ENCODE measurements around the gene SYNJ1. TPM values are rescaled to one million over a fixed set of nuclear protein-coding genes. Genes with fewer than 3 reads are reported as not detected.
"Not testable (repeated sequence)": the region's sequence is repeated elsewhere in the genome, so short reads cannot be mapped to it uniquely, and the experiment has no call there.

Gene SYNJ1
- total RNA-seq, 1 donor from 2014 or later, result 20.5 TPM

DNA sequence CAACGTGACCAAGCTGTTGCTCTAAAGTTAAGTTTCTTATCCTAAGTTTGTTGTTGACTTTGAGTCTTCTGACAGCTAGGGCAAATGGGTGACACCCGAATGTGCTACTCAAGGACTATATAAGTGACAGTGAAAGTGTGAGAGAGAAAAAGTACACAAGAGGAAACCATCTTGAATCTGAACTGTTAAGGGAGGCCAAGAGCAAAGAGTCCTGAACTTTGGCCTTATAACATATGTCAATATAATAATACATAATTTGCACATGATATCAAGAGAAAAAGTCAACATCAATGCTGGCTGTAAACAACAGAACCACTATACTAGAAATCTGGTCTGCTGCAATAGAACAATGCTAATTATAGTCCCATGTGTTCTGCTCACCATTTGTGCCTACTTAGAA is 29.5 kb downstream of the SYNJ1 start:
- intact Hi-C loops (cut with micrococcal nuclease), result no loop called here

DNA sequence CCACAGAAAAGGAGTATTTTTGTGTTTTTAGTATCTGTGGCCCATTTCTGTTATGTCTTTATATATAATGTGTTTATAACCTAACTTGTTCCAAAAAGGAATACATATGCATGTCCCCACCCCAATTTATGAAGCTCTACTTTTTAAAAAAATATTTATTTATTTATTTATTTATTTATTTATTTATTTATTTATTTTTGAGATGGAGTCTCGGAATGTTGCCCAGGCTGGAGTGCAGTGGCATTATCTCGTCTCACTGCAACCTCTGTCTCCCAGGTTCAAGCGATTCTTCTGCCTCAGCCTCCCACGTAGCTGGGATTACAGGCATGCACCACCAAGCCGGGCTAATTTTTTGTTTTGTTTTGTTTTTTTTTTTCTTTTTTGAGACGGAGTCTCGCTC is 32.3 kb downstream of the SYNJ1 start:
- intact Hi-C loops (cut with micrococcal nuclease), result not testable (repeated sequence)

DNA sequence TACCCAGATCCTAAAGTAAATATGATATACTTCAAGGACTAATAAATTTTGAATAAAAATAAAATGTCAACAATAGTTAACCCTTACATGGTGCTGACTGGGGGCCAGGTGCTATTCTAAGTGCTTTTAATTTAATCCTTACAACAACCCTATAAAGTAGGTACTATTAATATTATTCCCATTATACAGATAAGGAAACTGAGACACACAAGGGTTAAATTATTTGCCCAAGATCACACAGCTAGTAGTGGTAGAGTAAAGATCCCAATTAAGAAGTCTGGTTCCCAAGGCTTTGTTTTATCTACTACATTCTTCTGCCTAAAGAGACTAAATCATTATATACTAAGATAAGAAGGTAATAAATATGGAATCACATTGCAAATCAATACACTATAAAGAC is 34.2 kb downstream of the SYNJ1 start:
- intact Hi-C loops (cut with micrococcal nuclease), result no loop called here

DNA sequence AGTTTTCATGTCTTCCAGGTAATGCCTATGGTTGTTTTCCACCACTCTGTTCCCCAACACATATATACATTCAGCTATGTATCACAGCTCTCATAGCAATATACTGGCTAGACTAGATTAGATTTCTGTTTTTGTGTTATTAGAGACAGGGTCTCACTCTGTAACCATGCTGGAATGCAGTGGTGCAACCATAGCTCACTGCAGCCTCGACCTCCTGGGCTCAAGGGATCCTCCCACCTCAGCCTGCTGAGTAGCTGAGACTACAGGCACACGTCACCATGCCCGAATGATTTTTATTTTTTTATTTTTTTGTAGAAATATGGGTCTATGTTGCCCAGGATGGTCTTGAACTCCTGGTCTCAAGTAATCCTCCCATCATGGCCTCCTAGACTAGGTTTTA is 37.7 kb downstream of the SYNJ1 start:
- intact Hi-C loops (cut with micrococcal nuclease), result no loop called here

DNA sequence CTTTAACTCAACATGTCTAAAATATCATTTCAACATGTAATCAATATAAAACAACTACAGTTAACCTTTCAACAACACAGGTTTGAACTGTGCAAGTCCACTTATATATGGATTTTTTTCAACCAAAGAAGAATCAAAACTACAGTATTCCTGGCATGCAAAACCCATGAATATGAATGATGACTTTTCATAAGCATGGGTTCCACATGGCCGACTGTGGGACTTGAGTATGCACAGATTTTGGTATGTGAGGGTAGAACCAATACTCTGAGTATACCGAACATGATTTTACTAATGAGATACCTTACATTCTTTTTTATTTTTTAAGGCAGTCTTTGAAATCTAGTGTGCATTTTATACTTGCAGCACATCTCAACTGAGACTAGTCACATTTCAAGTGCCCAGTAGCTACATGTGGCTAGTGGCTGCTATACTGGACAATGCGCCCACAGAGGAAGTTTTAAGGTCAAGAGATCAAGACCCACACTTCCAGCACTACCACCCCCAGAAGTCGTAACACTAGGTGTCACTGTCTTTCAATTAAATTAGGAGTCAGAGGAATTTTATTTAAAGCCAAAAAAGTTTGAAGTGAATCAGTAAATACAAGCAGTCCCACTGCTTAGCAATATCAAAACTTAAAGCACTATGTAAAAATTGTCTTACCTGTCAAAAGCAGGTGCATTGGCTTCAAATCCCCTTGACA is 40.0 kb downstream of the SYNJ1 start:
- intact Hi-C loops (cut with micrococcal nuclease), result no loop called here

DNA sequence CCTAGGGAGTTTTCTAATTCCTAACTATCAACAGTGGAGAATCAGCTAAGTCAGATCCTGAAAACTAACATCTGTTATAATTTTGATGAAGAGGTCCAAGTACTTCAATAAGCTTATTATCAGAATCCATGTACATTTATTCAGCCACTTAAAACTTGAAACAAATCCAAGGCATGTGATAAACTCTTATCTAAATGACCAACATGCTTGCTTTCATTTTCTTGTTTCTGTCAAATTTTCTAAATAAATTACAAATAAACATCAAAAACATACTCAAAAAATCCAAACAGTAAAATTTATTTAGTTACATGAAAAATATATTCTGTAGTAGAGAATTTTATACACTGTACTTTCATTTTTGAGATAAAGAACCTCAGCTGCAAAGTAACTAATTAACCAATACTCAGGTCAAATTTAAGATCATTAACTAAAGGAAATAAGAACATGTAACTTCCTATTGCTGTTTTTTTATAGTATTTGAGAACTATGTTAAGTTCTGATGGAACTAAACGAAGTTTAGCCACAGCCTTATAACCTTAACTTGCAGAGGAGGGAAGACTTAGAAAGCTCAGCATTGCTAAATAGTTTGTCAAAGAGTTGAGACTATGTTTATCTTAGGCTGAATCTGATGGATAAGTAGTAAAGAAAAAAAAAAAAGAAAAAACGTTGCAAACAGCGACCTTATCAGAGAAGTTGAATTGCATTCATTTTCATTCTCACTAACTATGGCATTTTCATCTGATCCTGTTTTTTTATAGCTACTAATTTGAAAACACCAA is 44.9 kb downstream of the SYNJ1 start:
- intact Hi-C loops (cut with micrococcal nuclease), result no loop called here

DNA sequence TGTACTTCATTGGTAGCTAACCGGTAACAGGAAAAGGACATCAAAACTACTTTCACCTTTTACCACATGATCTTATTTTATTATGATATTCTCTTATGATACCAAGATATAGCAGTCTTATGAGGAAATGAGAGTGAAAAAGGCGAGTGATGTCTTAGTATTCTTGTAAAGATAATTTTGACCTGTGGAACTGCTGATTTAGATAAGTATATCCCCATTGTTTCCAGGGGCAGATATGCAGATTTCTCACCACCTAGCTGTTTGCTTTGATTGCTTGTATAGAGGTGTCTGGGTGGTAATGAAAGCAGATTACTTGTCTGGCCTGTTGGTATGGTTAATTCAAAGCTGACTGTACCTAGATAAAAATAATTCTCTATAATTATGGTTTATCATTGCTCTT is 53.1 kb downstream of the SYNJ1 start:
- intact Hi-C loops (cut with micrococcal nuclease), result no loop called here

DNA sequence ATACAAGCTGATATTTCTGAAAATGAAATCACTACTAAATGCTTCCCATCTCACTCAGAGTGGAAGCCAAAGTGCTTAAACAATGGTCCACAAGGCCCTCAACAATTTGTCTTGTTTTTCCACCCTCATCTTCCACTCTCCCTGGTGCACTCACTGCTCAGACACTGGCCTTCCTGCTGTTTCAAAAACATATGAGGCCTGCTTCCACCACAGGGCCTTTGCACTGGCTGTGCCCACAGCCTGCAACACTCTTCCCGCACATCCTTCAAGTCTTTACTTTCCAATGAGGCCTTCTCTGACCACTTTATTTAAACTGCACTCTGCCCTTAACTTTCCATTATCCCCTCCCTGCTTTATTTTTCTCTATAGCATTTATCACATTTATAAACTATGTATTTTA is 53.8 kb downstream of the SYNJ1 start:
- intact Hi-C loops (cut with micrococcal nuclease), result no loop called here

DNA sequence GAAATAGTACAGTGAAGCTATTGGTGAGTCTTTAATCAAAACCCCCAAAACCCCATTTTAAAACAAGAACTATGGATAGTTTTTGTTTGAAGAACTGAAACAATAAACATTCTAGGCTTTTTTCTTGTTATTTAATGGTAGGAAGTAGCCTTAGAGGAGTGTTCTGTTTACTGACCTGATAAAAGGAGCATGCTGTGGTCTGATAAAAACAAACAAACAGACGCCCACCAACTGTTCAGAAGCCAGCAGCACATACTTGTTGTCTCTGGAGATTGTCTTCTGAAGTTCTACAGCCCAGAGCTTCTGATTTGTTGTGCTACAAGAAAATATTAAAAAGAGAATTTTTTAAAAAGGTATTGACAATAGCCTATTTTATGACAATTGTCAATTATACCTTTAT is 61.6 kb downstream of the SYNJ1 start:
- intact Hi-C loops (cut with micrococcal nuclease), result no loop called here

DNA sequence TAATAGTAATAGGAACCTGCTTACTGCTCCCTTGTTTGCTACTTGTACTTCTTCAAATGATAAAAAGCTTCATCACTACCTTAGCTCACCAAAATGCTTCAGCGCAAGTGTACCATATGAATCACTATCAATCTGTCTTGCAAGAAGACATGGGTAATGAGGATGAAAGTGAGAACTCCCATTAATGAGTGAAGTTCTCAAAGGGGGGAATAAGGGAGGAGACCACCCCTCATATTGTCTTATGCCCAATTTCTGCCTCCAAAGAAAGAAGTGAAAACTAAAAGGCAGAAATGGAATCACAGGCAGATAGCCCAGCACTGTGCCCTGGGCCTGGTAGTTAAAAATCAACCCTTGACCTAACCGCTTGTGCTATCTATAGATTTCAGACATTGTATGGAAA is 63.7 kb downstream of the SYNJ1 start:
- intact Hi-C loops (cut with micrococcal nuclease), result not testable (repeated sequence)

DNA sequence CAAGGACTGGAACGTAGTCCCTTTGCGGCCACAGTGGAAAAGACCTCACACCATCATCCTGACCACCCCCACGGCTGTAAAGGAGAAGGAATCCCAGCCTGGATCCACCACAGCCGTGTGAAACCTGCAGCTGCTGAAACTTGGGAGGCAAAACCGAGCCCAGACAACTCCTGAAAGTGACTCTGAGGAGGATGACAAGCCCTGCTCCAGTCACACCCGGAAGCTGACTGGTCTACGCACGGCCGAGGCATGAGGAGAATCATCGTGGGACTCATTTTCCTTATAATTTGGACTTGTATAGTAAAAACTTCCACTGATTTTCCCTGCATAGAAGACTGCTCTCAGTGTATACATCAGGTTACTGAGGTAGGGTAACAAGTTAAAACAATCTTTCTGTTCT is 65.8 kb downstream of the SYNJ1 start:
- intact Hi-C loops (cut with micrococcal nuclease), result not testable (repeated sequence)

DNA sequence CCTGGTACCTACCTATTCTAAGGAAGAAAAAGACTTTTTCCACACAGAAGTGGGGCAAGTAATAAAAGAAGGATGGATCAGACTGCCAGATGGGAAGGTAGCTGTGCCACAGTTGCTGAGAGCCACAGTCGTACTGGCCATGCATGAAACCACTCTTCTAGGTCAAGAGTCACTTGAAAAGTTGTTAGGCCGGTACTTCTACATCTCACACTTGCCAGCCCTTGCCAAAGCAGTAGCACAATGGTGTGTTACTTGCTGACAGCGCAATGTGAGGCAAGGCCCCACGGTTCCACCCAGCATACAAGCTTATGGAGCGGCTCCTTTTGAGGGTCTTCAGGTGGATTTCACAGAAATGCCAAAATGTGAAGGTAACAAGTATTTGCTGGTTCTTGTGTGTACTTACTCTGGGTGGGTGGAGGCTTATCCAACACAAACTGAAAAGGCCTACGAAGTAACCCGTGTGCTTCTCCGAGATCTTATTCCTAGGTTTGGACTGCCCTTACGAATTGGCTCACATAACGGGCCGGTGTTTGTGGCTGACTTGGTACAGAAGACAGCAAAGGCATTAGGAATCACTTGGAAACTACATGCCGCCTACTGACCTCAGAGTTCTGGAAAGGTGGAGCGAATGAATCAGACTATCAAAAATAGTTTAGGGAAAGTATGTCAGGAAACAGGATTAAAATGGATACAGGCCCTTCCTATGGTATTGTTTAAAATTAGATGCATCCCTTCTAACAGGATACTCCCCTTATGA is 66.6 kb downstream of the SYNJ1 start:
- intact Hi-C loops (cut with micrococcal nuclease), result not testable (repeated sequence)

DNA sequence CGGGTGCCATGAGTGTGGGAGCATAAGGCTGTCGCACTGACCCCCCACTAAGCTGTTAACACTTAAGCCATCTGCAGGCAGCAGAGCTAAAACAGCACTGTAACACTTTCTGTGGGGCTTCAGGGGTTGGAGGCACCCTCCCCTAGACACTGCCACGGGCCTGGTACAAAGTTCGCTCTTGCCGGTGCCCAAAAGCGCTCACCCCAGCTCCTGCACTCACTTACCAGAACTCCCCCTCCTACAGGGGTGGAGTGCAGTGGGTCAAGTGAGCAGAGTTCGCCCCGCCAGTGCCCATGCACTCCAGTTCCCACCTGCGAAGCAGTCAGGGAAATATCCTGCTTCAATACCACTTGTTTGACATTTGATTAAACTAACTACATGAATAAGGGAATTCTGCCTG is 69.3 kb downstream of the SYNJ1 start:
- intact Hi-C loops (cut with micrococcal nuclease), result loop anchor here (10.0 kb wide), 1 partner anchor 66 kb away; the partner anchor contains the start of gene SYNJ1

DNA sequence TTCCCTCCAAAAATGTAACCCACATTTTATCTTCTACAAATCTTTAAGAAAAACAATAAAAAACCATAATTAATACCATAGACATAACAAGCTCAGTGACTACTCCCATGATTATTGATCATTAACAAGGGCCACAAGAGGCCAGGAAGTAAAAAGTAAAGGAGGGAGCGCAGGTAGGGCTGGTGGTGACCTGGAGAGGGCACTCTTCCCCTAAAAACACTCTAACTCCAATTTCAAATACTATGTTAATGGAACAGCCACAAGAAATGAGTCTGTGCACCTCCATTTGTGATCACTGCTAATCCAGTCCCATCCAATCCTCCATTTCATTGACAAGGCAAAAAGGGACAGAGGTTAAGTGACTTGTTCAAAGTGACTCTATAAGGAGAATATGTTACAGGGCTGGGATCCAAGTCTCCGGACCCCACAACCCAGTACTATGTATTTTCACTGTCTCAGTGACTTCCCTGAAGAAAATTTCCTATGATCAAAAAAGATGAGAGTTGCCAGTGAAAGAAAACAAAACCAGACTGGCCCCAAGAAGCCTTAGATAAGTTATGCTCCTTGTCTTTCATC is 74.4 kb downstream of the SYNJ1 start:
- intact Hi-C loops (cut with micrococcal nuclease), result loop anchor here (1.0 to 10.0 kb wide), 3 partner anchors 71 to 173 kb away; partner anchors contain the start of genes PAXBP1 and SYNJ1

DNA sequence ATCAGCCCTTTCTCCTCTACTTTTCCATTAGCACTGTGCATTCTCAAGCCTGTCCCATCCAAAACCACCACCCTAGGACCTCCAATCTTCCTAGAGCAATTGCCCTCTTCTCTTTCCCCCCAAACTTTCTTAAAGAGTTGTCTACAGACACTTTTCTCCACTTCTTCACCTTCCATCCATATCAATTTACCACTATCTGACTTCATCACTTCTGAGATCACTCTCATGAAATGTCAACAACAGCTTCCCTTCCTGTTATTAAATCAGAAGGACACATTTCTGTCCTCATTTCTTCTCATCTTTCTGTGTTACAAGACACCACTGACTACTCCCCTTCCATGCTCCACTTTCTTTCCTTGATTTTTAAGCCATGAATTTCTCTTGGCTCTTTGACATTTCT is 79.6 kb downstream of the SYNJ1 start:
- intact Hi-C loops (cut with micrococcal nuclease), result no loop called here

DNA sequence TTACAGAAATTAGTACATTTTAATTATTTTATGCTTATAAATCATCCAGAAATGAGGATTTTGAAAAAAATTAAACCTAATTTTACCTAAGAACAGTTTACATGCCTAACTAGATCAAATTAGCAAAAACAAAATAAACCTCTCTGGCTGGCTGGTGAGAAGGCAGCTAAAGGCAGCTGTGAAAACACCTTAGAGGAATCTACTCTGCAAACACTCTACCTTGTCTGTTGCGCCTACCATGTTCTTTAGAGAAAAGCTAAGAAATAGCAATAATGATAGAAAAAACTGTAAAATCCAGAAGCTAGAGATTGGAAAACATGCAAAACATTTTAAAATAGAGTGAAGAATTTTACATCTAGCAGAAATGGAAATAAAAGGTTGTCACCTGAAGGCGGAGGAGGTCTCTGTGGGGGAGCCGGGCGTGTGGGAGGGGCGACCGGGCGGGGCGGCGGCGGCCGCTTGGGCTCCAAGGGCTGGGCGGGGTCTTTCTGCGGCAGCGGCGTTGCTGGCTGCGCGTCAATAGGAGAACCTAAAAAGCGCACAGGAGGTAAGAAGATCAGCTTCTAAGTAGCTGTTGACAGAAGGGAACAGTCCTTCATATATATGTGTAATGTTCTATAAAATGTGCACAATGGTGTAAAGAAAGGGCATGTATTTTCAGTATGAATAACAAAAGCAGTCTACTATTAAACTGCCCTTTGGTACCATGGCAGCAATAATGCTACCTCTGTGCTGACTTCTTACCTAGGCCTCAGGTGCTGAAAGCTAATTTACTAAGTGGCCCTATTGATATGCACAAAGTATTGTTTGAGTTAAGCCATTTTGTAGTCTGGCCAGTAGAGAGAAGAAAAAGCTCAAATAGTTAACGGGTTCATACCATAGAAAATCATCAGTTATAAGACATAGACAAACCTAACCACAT is 82.3 kb downstream of the SYNJ1 start:
- intact Hi-C loops (cut with micrococcal nuclease), result no loop called here

DNA sequence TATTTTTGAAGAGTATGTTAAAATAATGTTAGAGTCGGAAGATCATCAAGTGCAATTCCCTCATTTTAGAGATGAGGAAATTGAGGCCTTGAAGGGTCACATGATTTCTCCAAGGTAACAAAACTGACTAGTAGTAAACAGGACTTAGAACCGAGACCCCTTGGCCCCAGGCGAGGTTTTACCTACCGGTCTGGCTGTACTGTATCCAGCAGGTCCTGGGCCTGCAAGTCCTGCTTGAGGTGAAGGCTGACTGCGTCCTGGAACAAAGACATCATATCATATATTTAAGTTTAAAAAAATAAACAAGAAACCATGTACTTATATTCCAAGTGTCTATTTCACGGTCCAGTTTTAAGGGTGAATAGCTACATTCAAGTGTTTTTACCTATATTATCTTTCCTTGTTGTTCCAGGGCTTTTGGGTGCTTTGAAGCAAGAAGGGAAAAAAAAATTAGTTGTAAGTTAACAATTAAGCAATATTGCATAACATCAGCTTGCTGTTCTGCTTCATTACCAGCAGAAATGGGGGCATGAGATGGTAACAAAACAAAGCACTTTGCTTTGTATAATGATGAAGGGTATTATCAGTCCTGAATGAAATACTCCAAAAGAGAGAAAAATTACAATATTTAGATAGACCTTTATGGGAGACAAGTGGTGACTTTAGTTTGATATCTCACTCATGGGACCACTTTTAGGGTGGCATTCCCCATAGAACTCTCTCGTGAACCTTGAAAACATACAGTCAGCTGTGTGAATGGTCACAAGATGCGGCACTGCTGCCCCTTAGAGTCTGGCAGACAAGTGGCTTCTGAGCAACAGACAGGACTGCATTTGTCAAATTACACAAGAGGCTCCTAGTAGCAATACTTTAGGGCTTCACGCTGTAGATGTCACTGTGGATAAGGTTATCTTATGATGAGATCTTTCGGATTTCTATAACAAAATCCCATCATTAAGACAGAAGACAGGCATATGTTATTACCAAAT is 85.8 kb downstream of the SYNJ1 start:
- intact Hi-C loops (cut with micrococcal nuclease), result no loop called here

DNA sequence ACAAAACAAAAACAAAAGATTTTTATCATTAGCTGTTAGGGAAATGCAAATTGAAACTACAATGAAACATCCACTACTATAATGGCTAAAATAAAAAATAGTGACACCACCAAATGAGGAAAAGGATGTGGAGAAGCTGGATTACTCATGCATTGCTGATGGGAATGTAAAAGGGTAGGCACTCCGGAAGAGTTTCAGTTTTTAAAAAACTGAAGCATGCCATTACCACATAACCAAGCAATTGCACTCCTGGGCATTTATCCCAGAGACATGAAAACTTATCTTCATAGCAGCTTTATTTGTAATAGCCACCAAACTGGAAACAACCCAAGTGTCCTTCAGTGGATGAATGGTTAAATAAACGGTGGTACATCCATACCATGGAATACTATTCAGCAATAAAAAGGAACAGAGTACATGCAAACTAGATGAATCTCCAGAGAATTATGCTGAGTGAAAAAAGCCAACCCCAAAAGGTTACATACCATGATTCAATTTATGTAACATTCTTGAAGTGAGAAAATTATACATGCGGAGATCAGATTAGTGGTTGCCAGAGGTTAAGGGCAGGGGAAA is 101.1 kb downstream of the SYNJ1 start:
- intact Hi-C loops (cut with micrococcal nuclease), result no loop called here

DNA sequence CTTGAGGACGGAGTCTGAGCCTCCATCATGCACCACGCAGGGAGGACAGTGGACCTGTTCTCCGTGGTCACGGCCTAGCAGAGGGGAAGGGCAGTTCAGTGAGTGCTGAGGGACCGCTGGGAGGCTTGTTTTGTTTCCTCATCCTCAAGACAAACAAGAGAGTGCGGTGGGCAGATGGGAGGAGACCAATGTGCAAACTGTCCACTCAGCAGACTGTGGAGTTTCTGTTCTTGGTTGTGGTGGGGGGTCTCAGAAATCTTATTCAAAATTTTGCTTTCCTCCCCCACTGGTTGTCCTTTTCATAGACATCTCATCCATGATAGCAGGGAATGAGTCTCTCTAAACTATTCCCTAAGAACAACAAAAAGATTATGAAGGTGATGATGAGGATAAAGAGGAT is 109.6 kb downstream of the SYNJ1 start:
- intact Hi-C loops (cut with micrococcal nuclease), result not testable (repeated sequence)
